Stimulated activated naive CD4-positive, alpha-beta T cell treated with Interleukin-2 at 50 U/mL for 16 hours (primary cell): ENCODE data around the gene KIF2C.
"Not testable (repeated sequence)": the region's sequence is repeated elsewhere in the genome, so short reads cannot be mapped to it uniquely, and the experiment has no call there.

ENCODE experiments used
- DNase-seq: peaks from one replicate; lab custom pipeline; 2025; lab: John Stamatoyannopoulos, UW

Gene KIF2C

DNA sequence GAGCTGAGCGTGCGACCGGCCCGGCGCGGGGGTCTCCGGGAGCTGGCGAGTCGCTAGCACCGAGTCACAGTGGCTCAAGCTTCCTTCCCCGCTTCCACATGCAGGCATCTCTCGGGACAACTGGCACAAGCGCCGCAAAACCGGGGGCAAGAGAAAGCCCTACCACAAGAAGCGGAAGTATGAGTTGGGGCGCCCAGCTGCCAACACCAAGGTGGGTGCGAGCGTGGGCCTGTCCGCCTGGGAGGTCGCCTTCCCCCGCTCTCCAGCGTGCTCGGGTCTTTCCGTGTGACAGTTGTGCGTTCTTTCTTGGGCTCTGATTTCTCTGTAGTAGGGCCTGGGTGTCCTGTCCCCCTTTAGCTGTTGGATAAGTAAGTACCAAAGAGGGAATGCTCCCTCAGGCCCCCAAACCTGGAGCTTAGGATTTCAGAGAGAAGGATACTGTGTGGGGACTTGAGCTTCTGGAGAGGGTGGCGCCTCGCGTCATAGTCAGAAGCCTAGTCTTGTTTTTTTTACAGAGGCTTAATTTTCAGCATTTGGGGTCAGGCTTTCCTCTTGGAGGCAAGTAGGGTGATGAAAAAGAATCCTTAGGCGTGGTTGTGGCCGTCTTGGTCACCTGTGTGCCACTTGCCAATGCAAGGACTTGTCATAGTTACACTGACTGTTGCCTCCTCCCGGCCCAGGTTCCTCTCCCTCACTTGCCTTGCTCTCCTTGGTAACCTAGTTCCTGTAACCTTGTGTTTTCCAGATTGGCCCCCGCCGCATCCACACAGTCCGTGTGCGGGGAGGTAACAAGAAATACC lies 36.5 kb downstream of the KIF2C start:
- DNase-seq: peak; percentile 50

DNA sequence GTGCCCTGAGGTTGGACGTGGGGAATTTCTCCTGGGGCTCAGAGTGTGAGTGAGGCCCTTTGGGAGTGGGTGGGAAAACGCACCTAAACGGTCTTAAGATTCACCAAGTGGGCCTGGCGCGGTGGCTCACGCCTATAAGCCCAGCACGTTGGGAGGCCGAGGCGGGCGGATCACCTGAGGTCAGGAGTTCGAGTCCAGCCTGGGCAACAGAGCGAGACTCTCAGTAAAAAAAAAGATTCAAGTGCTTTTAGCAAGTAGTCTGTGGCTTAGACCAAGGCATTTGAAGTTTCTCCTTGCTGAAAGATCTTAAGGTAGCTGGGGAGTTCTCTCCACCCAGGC lies 37.1 kb downstream of the KIF2C start:
- DNase-seq: no peak

GRCh38 chr1:44777547-44777946 lies 37.9 kb downstream of the KIF2C start:
- no peak for DNase-seq

GRCh38 chr1:44777969-44778635 lies 38.5 kb downstream of the KIF2C start:
- no peak for DNase-seq

DNA sequence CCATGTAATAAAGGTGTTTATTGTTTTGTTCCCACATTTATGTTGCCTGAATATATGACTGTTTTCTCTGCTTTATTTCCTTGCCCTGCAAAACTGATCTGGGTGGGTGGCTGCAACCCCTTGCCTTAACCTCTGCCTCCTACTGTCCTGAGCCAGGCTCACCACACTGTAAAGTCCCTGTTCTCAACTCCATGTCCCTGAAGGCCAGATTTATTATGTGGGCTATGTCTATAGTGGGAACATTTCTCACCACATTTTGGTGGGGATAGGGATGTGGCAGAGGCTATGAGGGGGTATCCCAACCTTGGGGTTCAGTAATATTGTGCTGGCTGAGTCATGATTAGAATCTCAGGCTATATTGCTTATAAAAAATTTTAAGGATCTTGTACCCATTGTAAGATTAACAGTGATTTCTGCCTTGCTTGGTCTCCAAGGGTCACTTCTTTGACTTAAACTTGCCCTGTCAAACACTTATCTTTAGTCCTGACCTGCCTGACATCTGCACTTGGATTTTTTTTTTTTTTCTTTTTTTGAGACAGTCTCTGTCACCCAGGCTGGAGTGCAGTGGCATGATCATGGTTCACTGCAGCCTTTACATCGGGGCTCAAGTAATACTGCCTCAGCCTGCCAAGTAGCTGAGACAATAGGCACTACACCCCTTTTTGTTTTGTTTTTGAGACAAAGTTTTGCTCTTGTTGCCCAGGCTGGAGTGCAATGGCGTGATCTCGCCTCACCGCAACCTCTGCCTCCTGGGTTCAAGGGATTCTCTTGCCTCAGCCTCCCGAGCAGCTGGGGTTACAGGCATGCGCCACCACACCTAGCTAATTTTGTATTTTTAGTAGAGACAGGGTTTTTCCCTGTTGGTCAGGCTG lies 39.3 kb downstream of the KIF2C start:
- DNase-seq: no peak

DNA sequence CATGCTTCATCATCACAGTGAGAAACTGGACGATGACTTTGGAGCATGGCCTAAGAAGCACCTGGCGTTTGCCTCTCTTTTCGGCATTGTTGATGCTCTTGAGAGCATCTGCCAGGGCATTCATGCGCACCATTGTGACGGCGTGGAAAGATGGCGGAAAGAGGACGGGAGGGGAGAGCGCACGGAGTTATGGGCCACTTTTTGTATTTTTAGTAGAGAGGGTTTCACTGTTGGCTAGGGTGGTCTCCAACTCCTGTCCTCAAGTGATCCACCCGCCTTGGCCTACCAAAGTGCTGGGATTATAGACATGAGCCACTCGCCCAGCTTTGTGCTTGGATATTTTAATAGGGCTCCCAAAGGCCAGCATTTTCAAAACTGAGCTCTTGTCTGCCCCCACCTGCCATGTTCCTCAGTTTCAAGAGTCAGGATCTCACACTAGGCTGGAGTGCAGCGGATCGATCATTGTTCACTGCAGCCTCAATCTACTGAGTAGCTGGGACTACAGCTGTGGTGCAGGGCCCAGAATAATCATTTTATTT lies 41.0 kb downstream of the KIF2C start:
- no peak for DNase-seq

DNA sequence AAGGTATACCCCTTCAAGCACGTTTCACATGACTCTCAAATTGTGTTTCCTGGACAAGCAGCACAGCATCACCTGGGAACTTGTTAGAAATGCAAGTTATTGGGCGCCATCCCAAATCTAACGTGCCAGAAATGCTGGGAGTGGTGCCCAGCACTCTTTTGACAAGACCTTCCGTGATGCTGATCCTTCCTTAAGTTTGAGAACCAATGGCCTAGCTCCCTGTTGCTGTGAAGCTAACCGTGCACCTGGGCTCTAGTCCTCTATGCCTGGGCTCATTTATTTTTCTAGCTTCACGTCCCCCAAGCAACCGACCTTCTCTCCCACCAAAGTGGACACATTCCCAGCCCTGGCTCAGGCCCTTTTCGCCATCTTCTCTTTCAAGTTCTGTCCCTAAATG lies 44.1 kb downstream of the KIF2C start:
- DNase-seq: no peak

DNA sequence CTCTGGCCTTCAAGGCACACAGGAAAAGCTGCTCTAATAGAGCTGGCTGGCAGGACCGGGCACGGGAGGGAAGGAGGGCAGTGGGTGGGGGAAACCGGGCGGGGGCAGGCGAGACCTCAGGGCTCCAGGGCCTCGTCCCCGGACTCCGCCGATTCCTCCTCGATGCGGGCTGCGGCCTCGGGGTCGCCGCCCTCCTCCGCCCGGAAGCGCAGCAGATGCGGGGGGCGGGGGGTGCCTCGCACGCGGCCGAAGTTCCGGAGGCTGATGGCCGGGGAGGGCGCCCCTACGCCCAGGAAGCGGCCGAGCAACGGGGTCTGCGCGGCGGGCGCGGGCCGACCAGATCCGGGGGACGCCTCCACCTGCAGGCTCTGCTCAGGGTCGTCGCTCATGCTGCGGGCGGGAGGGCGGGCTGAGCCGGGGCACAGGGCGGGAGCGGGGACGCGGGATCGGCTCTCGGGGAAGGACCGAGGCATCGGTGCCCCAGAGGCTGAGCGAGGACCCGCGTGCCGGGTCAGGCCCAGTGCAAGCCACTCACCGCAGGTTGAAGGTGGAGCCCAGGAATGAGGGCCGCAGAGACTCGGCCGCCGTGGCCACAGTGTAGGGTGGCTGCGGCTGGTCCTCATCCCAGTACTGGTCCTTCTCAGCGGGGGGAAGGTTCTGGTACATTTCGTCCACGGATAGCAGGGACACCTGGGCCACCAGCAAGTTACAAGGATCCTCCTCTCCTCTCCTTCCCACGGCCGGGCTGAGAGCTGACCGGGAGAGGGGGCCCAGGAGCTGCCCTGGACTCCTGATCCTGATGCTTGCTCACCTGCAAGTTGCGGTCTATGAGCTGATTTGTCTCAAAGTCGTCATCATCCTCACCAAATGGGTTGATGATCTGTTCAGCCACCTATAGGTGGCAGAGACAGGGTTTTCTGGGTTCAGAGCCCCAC lies 44.7 kb downstream of the KIF2C start:
- peak; percentile 31 for DNase-seq

GRCh38 chr1:44785029-44785380 lies 45.4 kb downstream of the KIF2C start:
- DNase-seq: no peak

- no peak for DNase-seq
Observed at GRCh38 chr1:44785501-44786137, 46.0 kb downstream of the KIF2C start.

DNA sequence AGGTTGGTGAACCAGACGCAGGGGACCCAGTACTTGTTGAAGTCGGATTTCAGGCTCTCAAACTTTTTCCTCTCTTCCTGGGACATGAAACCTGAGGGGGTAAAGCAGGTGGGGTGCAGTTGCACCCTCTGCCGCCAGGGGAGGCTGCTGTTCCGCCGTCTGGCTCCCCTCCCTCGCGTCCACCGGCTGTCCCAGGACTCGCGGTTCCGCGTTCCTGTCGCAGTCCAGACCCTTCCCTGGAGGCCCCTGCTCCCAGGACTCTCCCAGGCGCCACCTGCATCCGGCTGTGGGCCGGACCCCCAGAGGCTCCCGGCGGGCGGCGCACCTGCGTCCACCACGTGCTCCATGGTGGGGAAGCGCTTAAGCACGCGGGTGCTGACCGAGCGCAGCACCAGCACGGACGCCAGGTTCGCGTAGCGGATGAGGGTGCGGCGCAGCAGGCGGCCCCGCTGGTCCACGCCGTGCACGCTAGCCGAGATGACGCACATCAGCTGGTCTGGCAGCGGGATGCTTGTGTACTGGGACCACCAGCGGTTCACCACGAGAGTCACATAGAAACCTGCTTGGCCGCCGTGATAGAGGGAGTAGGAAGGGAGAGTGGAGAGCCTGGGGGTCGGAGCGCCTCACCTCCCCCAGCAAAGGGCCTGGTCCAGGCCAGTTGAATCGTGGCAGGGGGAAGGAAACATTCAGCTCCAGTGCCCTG lies 46.7 kb downstream of the KIF2C start:
- peak; percentile 61 for DNase-seq

GRCh38 chr1:44786841-44787426 lies 47.3 kb downstream of the KIF2C start:
- no peak for DNase-seq

DNA sequence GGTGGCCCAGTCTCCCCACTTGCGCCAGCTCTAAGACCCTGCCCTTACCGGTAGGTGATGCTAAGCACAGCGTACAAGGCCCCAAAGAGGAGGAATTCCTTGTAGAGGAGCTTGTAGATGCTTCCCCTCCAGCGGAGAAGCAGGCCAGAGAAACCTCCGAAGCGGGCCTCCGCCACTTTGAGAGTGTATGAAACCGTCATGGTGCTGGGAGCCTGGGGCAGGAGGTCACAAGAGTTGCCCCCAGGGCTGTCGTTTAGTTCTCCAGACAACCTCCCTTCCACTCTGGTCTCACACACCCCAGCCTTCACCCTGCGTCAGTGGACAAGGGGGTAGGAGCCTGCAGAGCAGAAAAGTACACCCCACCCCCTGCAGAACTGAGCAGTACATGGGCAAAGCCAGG lies 47.9 kb downstream of the KIF2C start:
- DNase-seq: no peak

- DNase-seq: no peak
Observed at GRCh38 chr1:44788120-44788860, 48.7 kb downstream of the KIF2C start, which contains the start of gene BEST4. Gene BEST4 (minus strand): TSS chr1:44788170. CDS start chr1:44787705, 465 bp downstream.

- DNase-seq: no peak
Observed at GRCh38 chr1:44790968-44791801, 51.5 kb downstream of the KIF2C start.

DNA sequence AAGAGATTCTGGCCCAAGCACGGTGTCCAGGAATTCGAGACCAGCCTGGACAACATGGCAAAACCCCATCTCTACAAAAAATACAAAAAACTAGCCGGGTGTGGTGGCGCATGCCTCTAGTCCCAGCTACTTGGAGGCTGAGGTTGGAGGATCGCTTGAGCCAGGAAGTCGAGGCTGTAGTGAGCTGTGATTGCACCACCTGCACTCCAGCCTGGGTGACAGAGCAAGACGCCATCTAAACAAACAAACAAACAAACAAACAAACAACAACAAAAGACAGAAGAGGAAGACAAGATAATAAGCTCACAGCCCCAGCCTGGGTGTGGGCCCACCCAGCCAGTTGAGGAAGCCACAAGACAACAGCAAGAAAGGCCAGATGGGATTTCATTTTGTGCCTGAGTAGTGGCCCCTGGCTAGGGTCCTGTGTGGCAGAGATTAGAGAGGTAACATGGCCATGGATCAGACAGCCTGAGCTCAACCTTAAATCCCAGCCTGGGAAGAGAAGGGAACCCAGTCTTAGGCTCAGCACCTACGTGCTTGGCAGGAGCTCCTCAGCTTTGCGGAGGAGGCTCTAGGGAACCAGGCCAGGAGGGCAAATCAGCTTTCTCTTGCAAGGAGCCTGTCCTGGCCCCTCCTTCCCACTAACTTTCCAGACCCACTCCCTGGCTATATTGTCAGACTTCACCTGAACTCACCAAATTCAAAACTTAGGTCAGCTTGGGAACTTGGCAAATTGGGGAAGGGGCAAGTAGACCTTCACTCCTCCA lies 53.3 kb downstream of the KIF2C start:
- no peak for DNase-seq

DNA sequence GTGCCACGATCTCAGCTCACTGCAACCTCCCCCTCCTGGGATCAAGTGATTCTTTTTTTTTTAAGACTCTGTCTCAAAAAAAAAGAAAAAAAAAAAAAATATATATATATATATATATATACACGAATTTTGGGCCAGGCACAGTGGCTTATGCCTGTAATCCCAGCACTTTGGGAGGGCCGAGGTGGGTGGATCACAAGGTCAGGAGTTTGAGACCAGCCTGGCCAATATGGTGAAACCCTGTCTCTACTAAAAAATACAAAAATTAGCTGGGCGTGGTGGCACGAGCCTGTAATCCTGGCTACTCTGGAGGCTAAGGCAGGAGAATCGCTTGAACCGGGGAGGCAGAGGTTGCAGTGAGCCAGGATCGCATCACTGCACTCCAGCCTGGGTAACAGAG lies 58.2 kb downstream of the KIF2C start:
- DNase-seq: not testable (repeated sequence)
